ENCODE results near the gene TICRR.

Gene TICRR

GRCh38 chr15:89630974-89631901, 56.0 kb downstream of the TICRR start:
- in situ Hi-C loops (cut with HindIII; ENCODE audit: low sequenced_read_pairs), result no loop called here
- no peak for TF ChIP-seq CTCF (IDR thresholded peaks at IDR 0.05; ENCODE audit: low read depth, low read length, missing control alignments)
- no peak for DNase-seq (ENCODE audit: low read depth)
- H3K4me3 ChIP-seq (ENCODE audit: low read depth, low read length), result no peak overlapping the region

- no peak for TF ChIP-seq CTCF (IDR thresholded peaks at IDR 0.05; ENCODE audit: low read depth, low read length, missing control alignments)
- in situ Hi-C loops (cut with HindIII; ENCODE audit: low sequenced_read_pairs), result no loop called here
- H3K4me3 ChIP-seq (ENCODE audit: low read depth, low read length), result no peak overlapping the region
- DNase-seq (ENCODE audit: low read depth), result no peak
Measured at GRCh38 chr15:89631902-89632264, 56.6 kb downstream of the TICRR start.

GRCh38 chr15:89632563-89633430, 57.5 kb downstream of the TICRR start:
- DNase-seq (ENCODE audit: low read depth), result no peak
- in situ Hi-C loops (cut with HindIII; ENCODE audit: low sequenced_read_pairs), result no loop called here
- TF ChIP-seq CTCF (IDR thresholded peaks at IDR 0.05; ENCODE audit: low read depth, low read length, missing control alignments), result no peak
- H3K4me3 ChIP-seq (ENCODE audit: low read depth, low read length), result no peak overlapping the region

- TF ChIP-seq CTCF (IDR thresholded peaks at IDR 0.05; ENCODE audit: low read depth, low read length, missing control alignments), result no peak
- DNase-seq (ENCODE audit: low read depth), result no peak
- in situ Hi-C loops (cut with HindIII; ENCODE audit: low sequenced_read_pairs), result no loop called here
- no peak overlapping the region for H3K4me3 ChIP-seq (ENCODE audit: low read depth, low read length)
Measured at GRCh38 chr15:89633585-89633984, 58.3 kb downstream of the TICRR start.

- in situ Hi-C loops (cut with HindIII; ENCODE audit: low sequenced_read_pairs), result no loop called here
- no peak for TF ChIP-seq CTCF (IDR thresholded peaks at IDR 0.05; ENCODE audit: low read depth, low read length, missing control alignments)
- H3K4me3 ChIP-seq (ENCODE audit: low read depth, low read length), result no peak overlapping the region
- no peak for DNase-seq (ENCODE audit: low read depth)
Measured at GRCh38 chr15:89640245-89640644, 65.0 kb downstream of the TICRR start.

- no peak for DNase-seq (ENCODE audit: low read depth)
- H3K4me3 ChIP-seq (ENCODE audit: low read depth, low read length), result no peak overlapping the region
- no peak for TF ChIP-seq CTCF (IDR thresholded peaks at IDR 0.05; ENCODE audit: low read depth, low read length, missing control alignments)
- in situ Hi-C loops (cut with HindIII; ENCODE audit: low sequenced_read_pairs), result no loop called here
Measured at GRCh38 chr15:89641053-89641452, 65.8 kb downstream of the TICRR start.
